NB4 (cell line): ENCODE data around the gene IFNG-AS1.

ENCODE experiments used
- DNase-seq: peaks from one replicate; pipeline ENCODE4 v3.0.0; 2010; ENCODE audit warnings: low read depth
- H3K4me3 ChIP-seq: one replicate; pipeline ENCODE4 v1.5.1; 2011; ENCODE audit warnings: mild to moderate bottlenecking, low read depth, low read length, moderate library complexity
- MAX ChIP-seq: IDR thresholded peaks from 2 replicates; pipeline ENCODE4 v1.6.1; 2011; ENCODE audit warnings: low read depth, low read length
- MYC ChIP-seq: IDR thresholded peaks from 2 replicates; pipeline ENCODE4 v1.6.1; 2011; ENCODE audit warnings: low read depth, low read length
- POLR2A ChIP-seq: IDR thresholded peaks from 2 replicates; pipeline ENCODE4 v1.6.1; 2011; ENCODE audit warnings: mild to moderate bottlenecking; ENCODE audit not compliant: insufficient read length; ENCODE audit errors: extremely low read depth
- TF ChIP-seq, protein P1 (sequence below): IDR thresholded peaks from one replicate; pipeline ENCODE4 v1.5.1; 2012; ENCODE audit warnings: low read depth, low read length

Gene IFNG-AS1

DNA sequence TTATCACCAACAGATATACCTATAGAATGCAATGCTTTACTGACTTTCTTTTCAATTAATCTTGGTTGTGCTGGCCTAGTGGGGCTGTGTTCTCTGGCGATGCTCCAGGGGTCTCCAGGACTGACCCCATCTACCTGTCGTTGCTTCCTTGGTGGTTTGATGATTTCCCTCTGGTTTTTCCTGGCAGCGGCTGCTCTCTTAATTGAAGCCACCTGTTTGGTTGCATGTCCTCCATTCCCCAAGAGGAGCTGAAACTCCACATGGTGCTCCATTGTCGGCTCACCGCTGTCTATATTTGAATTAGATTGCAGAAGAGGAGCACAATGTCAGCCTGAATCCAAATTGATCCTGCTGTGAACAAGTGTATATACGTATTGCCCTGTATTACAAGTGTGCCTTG, 7.1 kb upstream of the IFNG-AS1 start:
- no peak overlapping the region for H3K4me3 ChIP-seq
- no peak for DNase-seq
- TF ChIP-seq POLR2A: no peak
- TF ChIP-seq MAX: no peak
- TF ChIP-seq, protein P1, sequence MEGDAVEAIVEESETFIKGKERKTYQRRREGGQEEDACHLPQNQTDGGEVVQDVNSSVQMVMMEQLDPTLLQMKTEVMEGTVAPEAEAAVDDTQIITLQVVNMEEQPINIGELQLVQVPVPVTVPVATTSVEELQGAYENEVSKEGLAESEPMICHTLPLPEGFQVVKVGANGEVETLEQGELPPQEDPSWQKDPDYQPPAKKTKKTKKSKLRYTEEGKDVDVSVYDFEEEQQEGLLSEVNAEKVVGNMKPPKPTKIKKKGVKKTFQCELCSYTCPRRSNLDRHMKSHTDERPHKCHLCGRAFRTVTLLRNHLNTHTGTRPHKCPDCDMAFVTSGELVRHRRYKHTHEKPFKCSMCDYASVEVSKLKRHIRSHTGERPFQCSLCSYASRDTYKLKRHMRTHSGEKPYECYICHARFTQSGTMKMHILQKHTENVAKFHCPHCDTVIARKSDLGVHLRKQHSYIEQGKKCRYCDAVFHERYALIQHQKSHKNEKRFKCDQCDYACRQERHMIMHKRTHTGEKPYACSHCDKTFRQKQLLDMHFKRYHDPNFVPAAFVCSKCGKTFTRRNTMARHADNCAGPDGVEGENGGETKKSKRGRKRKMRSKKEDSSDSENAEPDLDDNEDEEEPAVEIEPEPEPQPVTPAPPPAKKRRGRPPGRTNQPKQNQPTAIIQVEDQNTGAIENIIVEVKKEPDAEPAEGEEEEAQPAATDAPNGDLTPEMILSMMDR: no peak
- TF ChIP-seq MYC: no peak

DNA sequence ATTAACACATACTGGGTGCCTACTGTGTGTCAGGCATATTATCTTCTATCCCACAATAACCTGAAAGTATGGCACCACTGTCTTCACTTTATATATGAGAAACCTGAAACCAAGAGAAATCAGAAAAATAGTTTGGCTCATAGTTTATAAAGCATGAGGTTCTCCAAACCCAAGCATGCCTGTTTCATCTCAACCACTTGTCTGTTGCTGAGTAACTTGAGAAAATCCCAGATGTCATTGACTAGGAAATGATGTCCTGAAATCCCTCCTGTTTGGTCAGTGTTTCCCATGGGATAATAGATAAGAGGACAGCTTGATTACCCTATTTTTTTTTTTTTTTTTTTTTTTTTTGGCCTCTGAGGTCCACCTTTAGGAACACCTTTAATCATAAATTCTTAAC, 2.6 kb upstream of the IFNG-AS1 start:
- TF ChIP-seq, protein P1: no peak
- TF ChIP-seq MAX (no peak), POLR2A (no peak)
- H3K4me3 ChIP-seq: no peak overlapping the region
- DNase-seq: no peak

GRCh38 chr12:67988601-67989021, 636 bp upstream of the IFNG-AS1 start:
- no peak for TF ChIP-seq MYC
- TF ChIP-seq POLR2A: no peak
- TF ChIP-seq MAX: no peak
- TF ChIP-seq, protein P1: no peak
- no peak for DNase-seq
- H3K4me3 ChIP-seq: no peak overlapping the region

DNA sequence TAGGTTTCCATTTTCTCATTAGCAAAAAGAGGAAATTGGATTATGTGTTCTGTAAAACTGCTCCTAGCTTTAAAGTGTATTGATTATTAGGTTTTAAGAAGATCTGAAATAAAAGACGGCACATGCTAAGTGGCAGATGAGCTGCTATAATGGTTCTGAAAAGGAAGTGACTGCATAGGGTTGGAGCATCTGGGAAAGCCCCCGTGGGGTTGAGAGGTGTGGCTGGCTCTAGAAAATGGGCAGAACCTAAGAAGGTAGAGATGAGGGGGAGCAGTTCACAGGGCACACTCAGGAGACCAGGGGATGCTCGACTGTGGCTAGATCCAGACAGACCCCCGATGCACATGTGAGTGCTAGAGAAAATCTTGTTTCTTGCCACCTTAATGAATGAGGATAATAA, 1.9 kb downstream of the IFNG-AS1 start:
- DNase-seq: no peak
- no peak overlapping the region for H3K4me3 ChIP-seq
- no peak for TF ChIP-seq MAX
- no peak for TF ChIP-seq MYC
- TF ChIP-seq, protein P1: no peak
- no peak for TF ChIP-seq POLR2A

GRCh38 chr12:67993143-67993542, 3.9 kb downstream of the IFNG-AS1 start:
- no peak overlapping the region for H3K4me3 ChIP-seq
- no peak for DNase-seq
- TF ChIP-seq MYC (no peak), MAX (no peak), POLR2A (no peak)
- TF ChIP-seq, protein P1: no peak

GRCh38 chr12:67994046-67994445, 4.8 kb downstream of the IFNG-AS1 start:
- no peak overlapping the region for H3K4me3 ChIP-seq
- TF ChIP-seq, protein P1: peak; percentile 4
- no peak for TF ChIP-seq MYC
- no peak for DNase-seq
